GM23338 (cell line): ENCODE data around the gene UBE2Q2. TPM values are rescaled to one million over a fixed set of nuclear protein-coding genes. Genes with fewer than 3 reads are reported as not detected.

ENCODE experiments used
- ATAC-seq: fragments of 200-7000 bp; cut with Tn5 transposase; 3 replicates; pipeline ENCODE4 v1.9.1; 2020
- DNase-seq: peaks from one replicate; pipeline ENCODE4 v3.0.0-alpha.2; 2015; ENCODE audit warnings: low spot score
- H2AFZ ChIP-seq: fragments of 200-600 bp; sonication (generic); 2 replicates; pipeline ENCODE4 v1.8.0; 2016; ENCODE audit warnings: antibody characterized with exemption, mild to moderate bottlenecking, moderate library complexity
- H3F3A ChIP-seq: fragments of 200-600 bp; sonication (generic); replicated peaks from 2 replicates; pipeline ENCODE4 v1.8.0; 2017; ENCODE audit warnings: antibody characterized with exemption, mixed run types, low read depth
- H3K27ac ChIP-seq: fragments of 200-600 bp; sonication (generic); 2 replicates; pipeline ENCODE4 v1.6.1; 2016; ENCODE audit warnings: low read depth
- H3K27me3 ChIP-seq: fragments of 200-600 bp; sonication (generic); 2 replicates; pipeline ENCODE4 v1.8.0; 2016; ENCODE audit warnings: mild to moderate bottlenecking, mixed run types, moderate library complexity; ENCODE audit not compliant: insufficient read depth
- H3K36me3 ChIP-seq: fragments of 200-600 bp; sonication (generic); 2 replicates; pipeline ENCODE4 v1.8.0; 2016; ENCODE audit warnings: mild to moderate bottlenecking; ENCODE audit not compliant: insufficient read depth
- H3K4me1 ChIP-seq: fragments of 200-600 bp; sonication (generic); 2 replicates; pipeline ENCODE4 v1.8.0; 2016; ENCODE audit warnings: mild to moderate bottlenecking, moderate library complexity; ENCODE audit not compliant: insufficient read depth
- H3K4me2 ChIP-seq: fragments of 200-600 bp; sonication (generic); 2 replicates; pipeline ENCODE4 v1.7.1; 2017; ENCODE audit warnings: mixed run types
- H3K4me3 ChIP-seq: fragments of 200-600 bp; sonication (generic); 2 replicates; pipeline ENCODE4 v1.6.1; 2016; ENCODE audit warnings: mixed run types
- H3K79me2 ChIP-seq: fragments of 200-600 bp; sonication (generic); replicated peaks from 2 replicates; pipeline ENCODE4 v1.8.0; 2017; ENCODE audit warnings: mild to moderate bottlenecking; ENCODE audit not compliant: insufficient read depth
- H3K9me2 ChIP-seq: fragments of 200-600 bp; sonication (generic); 2 replicates; pipeline ENCODE4 v1.8.0; 2017; ENCODE audit not compliant: insufficient read depth
- H4K20me1 ChIP-seq: fragments of 200-600 bp; sonication (generic); replicated peaks from 2 replicates; pipeline ENCODE4 v1.8.0; 2017; ENCODE audit warnings: mild to moderate bottlenecking; ENCODE audit not compliant: insufficient read depth
- H3K27ac Mint-ChIP-seq: 2 replicates; pipeline ENCODE4 v1.8.0; 2020; ENCODE audit warnings: inconsistent platforms, mild to moderate bottlenecking, moderate library complexity, mixed read lengths
- H3K27me3 Mint-ChIP-seq: 3 replicates; pipeline ENCODE4 v1.8.0; 2022; ENCODE audit warnings: low read depth, mild to moderate bottlenecking, moderate library complexity, mixed read lengths, inconsistent platforms; ENCODE audit not compliant: insufficient read depth, poor library complexity
- H3K36me3 Mint-ChIP-seq: 3 replicates; pipeline ENCODE4 v1.8.0; 2021; ENCODE audit warnings: low read depth, mild to moderate bottlenecking, inconsistent platforms, moderate library complexity, mixed read lengths
- H3K4me1 Mint-ChIP-seq: 3 replicates; pipeline ENCODE4 v1.8.0; 2020; ENCODE audit warnings: mild to moderate bottlenecking, inconsistent platforms, mixed read lengths
- H3K4me3 Mint-ChIP-seq: 3 replicates; pipeline ENCODE4 v1.8.0; 2021; ENCODE audit warnings: moderate library complexity, mild to moderate bottlenecking, inconsistent platforms, mixed read lengths
- H3K9me3 Mint-ChIP-seq: 3 replicates; pipeline ENCODE4 v1.8.0; 2020; ENCODE audit warnings: moderate library complexity, mild to moderate bottlenecking, inconsistent platforms, mixed read lengths
- CREB1 ChIP-seq: fragments of 250-450 bp; sonication (Bioruptor Pico); IDR thresholded peaks from 2 replicates; pipeline ENCODE4 v1.5.0; 2020; ENCODE audit warnings: low read depth, mild to moderate bottlenecking, moderate library complexity
- CTCF ChIP-seq, 2 experiments: fragments of 200-600 bp in 1 of 2; sonication (generic) in 1 of 2; conservative IDR thresholded peaks; 2 replicates each; pipeline versions ENCODE4 v1.5.1 to v1.6.1; 2016 to 2017; ENCODE audit warnings: antibody characterized with exemption in 2 of 2, low read depth in 2 of 2, mild to moderate bottlenecking in 2 of 2, moderate library complexity in 1 of 2
- ETS1 ChIP-seq: IDR thresholded peaks from 2 replicates; pipeline ENCODE4 v1.6.1; 2016; ENCODE audit warnings: antibody characterized with exemption
- EZH2 ChIP-seq: fragments of 200-600 bp; sonication (generic); IDR thresholded peaks from one replicate; pipeline ENCODE4 v1.8.0; 2017; ENCODE audit warnings: antibody characterized with exemption, mild to moderate bottlenecking, low read depth; ENCODE audit not compliant: unreplicated experiment
- JUNB ChIP-seq: IDR thresholded peaks from one replicate; pipeline ENCODE4 v1.6.1; 2016; ENCODE audit warnings: antibody characterized with exemption; ENCODE audit not compliant: unreplicated experiment
- NANOG ChIP-seq: IDR thresholded peaks from 2 replicates; pipeline ENCODE4 v1.6.1; 2016; ENCODE audit warnings: antibody characterized with exemption, borderline replicate concordance
- POLR2AphosphoS5 ChIP-seq: IDR thresholded peaks from 2 replicates; pipeline ENCODE4 v1.6.1; 2016; ENCODE audit warnings: antibody characterized with exemption, low read depth
- STAT1 ChIP-seq: IDR thresholded peaks from one replicate; pipeline ENCODE4 v1.6.1; 2016; ENCODE audit warnings: antibody characterized with exemption; ENCODE audit not compliant: unreplicated experiment
- ZNF331 ChIP-seq: fragments of 250-450 bp; sonication (Bioruptor Pico); IDR thresholded peaks from 2 replicates; pipeline ENCODE4 v1.5.0; 2020; ENCODE audit warnings: low read depth, mild to moderate bottlenecking, moderate library complexity
- ZNF462 ChIP-seq: fragments of 250-450 bp; sonication (Bioruptor Pico); IDR thresholded peaks from 2 replicates; pipeline ENCODE4 v1.5.0; 2020; ENCODE audit warnings: mild to moderate bottlenecking, moderate library complexity
- polyA plus RNA-seq: library from polyadenylated mRNA; unstranded; fragments of >200 nt; fragmentation: Nextera tagmentation; extraction: Ambion mirVana; gene quantifications from 2 replicates; pipeline ENCODE4 v1.2.1, GENCODE V29; 2016
- total RNA-seq: library from RNA; depleted of rRNA; stranded (reverse); fragments of >200 nt; shearing (Covaris generic); gene quantifications from 2 replicates; pipeline ENCODE4 v1.2.3, GENCODE V29; 2014

Gene UBE2Q2
- total and polyA plus RNA-seq, 2 experiments from 2014 or later: 23.7 to 29.3 TPM

GRCh38 chr15:75836959-75837334 lies 6.3 kb upstream of the UBE2Q2 start:
- no peak overlapping the region for H3K4me2 ChIP-seq
- no peaks in the 10 kb centered on the region for H3K9me2 ChIP-seq
- H3K27me3 Mint-ChIP-seq: no peaks in the 10 kb centered on the region
- no peak overlapping the region for H2AFZ ChIP-seq
- H3F3A ChIP-seq: no peaks in the 10 kb centered on the region
- H3K27ac ChIP-seq: no peak overlapping the region
- peaks cover 10% of the 10 kb centered on the region for H3K27me3 ChIP-seq
- no peaks in the 10 kb centered on the region for H3K79me2 ChIP-seq
- H3K4me3 ChIP-seq: no peak overlapping the region
- no peak overlapping the region for H3K27ac Mint-ChIP-seq
- no peaks in the 10 kb centered on the region for H3K9me3 Mint-ChIP-seq
- no peaks in the 10 kb centered on the region for H3K36me3 ChIP-seq
- no peaks in the 10 kb centered on the region for H3K36me3 Mint-ChIP-seq
- peaks cover 6% of the 10 kb centered on the region; the same call in 1 of the 2 replicates for H3K4me1 ChIP-seq
- ATAC-seq: no peak
- no peaks in the 10 kb centered on the region for H4K20me1 ChIP-seq
- TF ChIP-seq EZH2: no peak
- TF ChIP-seq ZNF331 (CRISPR knock-in tag): no peak
- TF ChIP-seq POLR2AphosphoS5: no peak
- no peak for TF ChIP-seq JUNB
- no peak for TF ChIP-seq CTCF (conservative IDR thresholded peaks at IDR 0.05; ENCODE audit: low read depth in 2 of 2)
- TF ChIP-seq NANOG: no peak
- H3K4me3 Mint-ChIP-seq: no peak overlapping the region
- no peak for DNase-seq
- peaks cover 8% of the 10 kb centered on the region for H3K4me1 Mint-ChIP-seq

GRCh38 chr15:75840659-75841058 lies 2.6 kb upstream of the UBE2Q2 start:
- Mint-ChIP-seq H3K36me3 (peaks cover 14% of the 10 kb centered on the region), H3K27me3 (peaks cover 8% of the 10 kb centered on the region), H3K4me3 (no peak overlapping the region), H3K27ac (no peak overlapping the region), H3K9me3 (no peaks in the 10 kb centered on the region; the same call in 2 of the 3 replicates), H3K4me1 (peaks cover 15% of the 10 kb centered on the region)
- no peak overlapping the region for H3K27ac ChIP-seq
- H3K9me2 ChIP-seq: no peaks in the 10 kb centered on the region
- H3K79me2 ChIP-seq: peaks cover 18% of the 10 kb centered on the region
- no peak for DNase-seq
- peaks cover 10% of the 10 kb centered on the region; the same call in 1 of the 2 replicates for H4K20me1 ChIP-seq
- H3K4me1 ChIP-seq: peaks cover 15% of the 10 kb centered on the region
- peaks cover 18% of the 10 kb centered on the region for H3K27me3 ChIP-seq
- H3K36me3 ChIP-seq: no peaks in the 10 kb centered on the region
- no peak overlapping the region for H3K4me2 ChIP-seq
- no peak for ATAC-seq
- H3F3A ChIP-seq: no peaks in the 10 kb centered on the region
- no peak overlapping the region for H2AFZ ChIP-seq
- no peak overlapping the region for H3K4me3 ChIP-seq
- TF ChIP-seq ETS1 (no peak), JUNB (no peak), CTCF (conservative IDR thresholded peaks at IDR 0.05; ENCODE audit: low read depth in 2 of 2) (no peak), EZH2 (no peak), STAT1 (no peak), ZNF462 (CRISPR knock-in tag) (no peak), CREB1 (CRISPR knock-in tag) (no peak)
